IMR-90 (cell line): ENCODE data around the gene BET1. TPM values are rescaled to one million over a fixed set of nuclear protein-coding genes. Genes with fewer than 3 reads are reported as not detected.

Experiments
- ATAC-seq: fragments of 200-7000 bp; cut with Tn5 transposase; 2 replicates; pipeline ENCODE4 v1.9.1; 2020; ENCODE audit warnings: low read depth, mild to moderate bottlenecking, moderate library complexity
- BruUV-seq: library from RNA; stranded (reverse); fragments of 400-500 nt; replicated peaks from 2 replicates; lab custom pipeline; 2021; lab: Mats Ljungman, UMichigan
- CTCF ChIA-PET: fragments of 300-600 bp; formaldehyde crosslinking; extraction: SDS; loops from one replicate; lab custom pipeline; 2021; ENCODE audit warnings: antibody characterized with exemption; lab: Yijun Ruan, JAX
- POLR2A ChIA-PET: fragments of 300-600 bp; sonication (Branson Sonifier 250); formaldehyde crosslinking; loops from one replicate; lab custom pipeline; 2022; ENCODE audit warnings: antibody characterized with exemption; ENCODE audit not compliant: unreplicated experiment; lab: Charles Lee
- DNase-seq: peaks from one replicate; pipeline ENCODE4 v3.0.0; 2013
- H2AFZ ChIP-seq: replicated peaks from 2 replicates; pipeline ENCODE3; 2013; ENCODE audit warnings: low read length, mild to moderate bottlenecking; ENCODE audit not compliant: poor library complexity
- H2AK5ac ChIP-seq: 2 replicates; pipeline ENCODE4 v1.6.1; 2013; ENCODE audit warnings: low read depth, low read length, inconsistent platforms
- H2AK9ac ChIP-seq: replicated peaks from 2 replicates; pipeline ENCODE3; 2013; ENCODE audit warnings: mild to moderate bottlenecking, low read depth, low read length, moderate library complexity; ENCODE audit not compliant: poor library complexity
- H2BK120ac ChIP-seq: 2 replicates; pipeline ENCODE4 v1.6.1; 2013; ENCODE audit warnings: low read depth, low read length, inconsistent platforms
- H2BK15ac ChIP-seq: 3 replicates; pipeline ENCODE4 v1.6.1; 2013; ENCODE audit warnings: low read depth, low read length, inconsistent platforms
- H2BK20ac ChIP-seq: 2 replicates; pipeline ENCODE4 v1.6.1; 2013; ENCODE audit warnings: low read depth, mild to moderate bottlenecking, inconsistent platforms, low read length, moderate library complexity
- H2BK5ac ChIP-seq: 2 replicates; pipeline ENCODE4 v1.6.1; 2013; ENCODE audit warnings: mild to moderate bottlenecking, low read depth, low read length, inconsistent platforms; ENCODE audit not compliant: poor library complexity, severe bottlenecking
- H3K14ac ChIP-seq: replicated peaks from 2 replicates; pipeline ENCODE4 v1.6.1; 2013; ENCODE audit warnings: low read depth, low read length, inconsistent platforms
- H3K18ac ChIP-seq: 2 replicates; pipeline ENCODE4 v1.6.1; 2013; ENCODE audit warnings: low read depth, low read length, control low read depth
- H3K23ac ChIP-seq: 2 replicates; pipeline ENCODE4 v1.6.1; 2013; ENCODE audit warnings: low read depth, low read length, inconsistent platforms
- H3K27ac ChIP-seq: 2 replicates; pipeline ENCODE4 v1.5.1; 2013; ENCODE audit warnings: mild to moderate bottlenecking, control low read depth, low read length; ENCODE audit not compliant: insufficient read depth
- H3K27me3 ChIP-seq: 2 replicates; pipeline ENCODE4 v1.6.1; 2013; ENCODE audit warnings: low read length; ENCODE audit not compliant: control insufficient read depth, insufficient read depth
- H3K36me3 ChIP-seq: 2 replicates; pipeline ENCODE4 v1.6.1; 2013; ENCODE audit warnings: low read length, mixed read lengths; ENCODE audit not compliant: control insufficient read depth, insufficient read depth
- H3K4ac ChIP-seq: 2 replicates; pipeline ENCODE4 v1.6.1; 2013; ENCODE audit warnings: low read depth, low read length, inconsistent platforms
- H3K4me1 ChIP-seq: 2 replicates; pipeline ENCODE4 v1.6.1; 2013; ENCODE audit warnings: low read length, mixed read lengths; ENCODE audit not compliant: control insufficient read depth, insufficient read depth
- H3K4me2 ChIP-seq: 2 replicates; pipeline ENCODE4 v1.6.1; 2013; ENCODE audit warnings: low read depth, mild to moderate bottlenecking, control low read depth, low read length, moderate library complexity
- H3K4me3 ChIP-seq: 2 replicates; pipeline ENCODE4 v1.5.1; 2013; ENCODE audit warnings: low read depth, mild to moderate bottlenecking, control low read depth, low read length, moderate library complexity; ENCODE audit not compliant: insufficient read depth
- H3K56ac ChIP-seq: 2 replicates; pipeline ENCODE4 v1.6.1; 2013; ENCODE audit warnings: low read length, inconsistent platforms; ENCODE audit not compliant: insufficient read depth; ENCODE audit errors: extremely low read depth
- H3K79me1 ChIP-seq, 2 experiments: 2 replicates each; pipeline ENCODE4 v1.6.1; 2013; ENCODE audit warnings: low read length in 2 of 2, inconsistent platforms in 1 of 2, low read depth in 1 of 2
- H3K9ac ChIP-seq: 2 replicates; pipeline ENCODE4 v1.6.1; 2013; ENCODE audit warnings: low read depth, low read length, control low read depth
- H3K9me1 ChIP-seq: 2 replicates; pipeline ENCODE4 v1.6.1; 2013; ENCODE audit warnings: low read length, inconsistent platforms; ENCODE audit not compliant: insufficient read depth
- H3K9me3 ChIP-seq: 2 replicates; pipeline ENCODE4 v1.6.1; 2013; ENCODE audit warnings: low read length; ENCODE audit not compliant: control insufficient read depth, insufficient read depth
- H4K20me1 ChIP-seq: 2 replicates; pipeline ENCODE4 v1.6.1; 2013; ENCODE audit warnings: low read length, inconsistent platforms; ENCODE audit not compliant: insufficient read depth
- H4K5ac ChIP-seq: 2 replicates; pipeline ENCODE4 v1.6.1; 2013; ENCODE audit warnings: mild to moderate bottlenecking, low read depth, low read length, control low read depth
- H4K8ac ChIP-seq, 2 experiments: 2 replicates each; pipeline ENCODE4 v1.6.1; 2013; ENCODE audit warnings: low read depth in 2 of 2, low read length in 2 of 2, control low read depth in 1 of 2, inconsistent platforms in 1 of 2
- H4K91ac ChIP-seq: 2 replicates; pipeline ENCODE4 v1.6.1; 2013; ENCODE audit warnings: low read depth, low read length, inconsistent platforms; ENCODE audit not compliant: insufficient read depth
- CEBPB ChIP-seq: IDR thresholded peaks from 2 replicates; pipeline ENCODE4 v1.6.1; 2012; ENCODE audit warnings: low read depth, low read length, improper control_type of control experiment
- MXI1 ChIP-seq: IDR thresholded peaks from 2 replicates; pipeline ENCODE4 v1.6.1; 2012; ENCODE audit warnings: low read depth, mild to moderate bottlenecking, low read length, moderate library complexity, borderline replicate concordance
- RAD21 ChIP-seq: IDR thresholded peaks from 2 replicates; pipeline ENCODE4 v1.6.1; 2012; ENCODE audit warnings: low read length, improper control_type of control experiment
- WGBS, 2 experiments: methylation state at CpG; one replicate each; pipeline versions ENCODE4 v1.1.5 to v1.1.7; 2013; ENCODE audit warnings: missing lambda C conversion rate in 2 of 2; ENCODE audit not compliant: insufficient read length in 1 of 2; ENCODE audit errors: extremely low coverage in 2 of 2; 5-methylcytosine and 5-hydroxymethylcytosine counted together
- dilution Hi-C: fragments of 300-500 bp; cut with HindIII; formaldehyde crosslinking; loops from one replicate; pipeline ENCODE4 v1.14.3; 2018; ENCODE audit warnings: low sequenced_read_pairs; ENCODE audit not compliant: unreplicated experiment
- in situ Hi-C: fragments of 300-500 bp; cut with MboI; formaldehyde crosslinking; loops from 3 replicates; pipeline ENCODE4 v1.14.3; 2019; ENCODE audit warnings: low sequenced_read_pairs, inconsistent platforms, mixed read lengths
- intact Hi-C: fragments of 100-400 bp; cut with micrococcal nuclease; formaldehyde crosslinking; loops from 2 replicates; pipeline ENCODE4 v1.10.0; 2022
- polyA plus RNA-seq, 3 experiments: library from polyadenylated mRNA; depleted of rRNA; stranded (reverse); fragments of >200 nt; gene quantifications; 2 replicates each; pipeline ENCODE4 v1.2.3, GENCODE V29; 2012; ENCODE audit warnings: low replicate concordance in 1 of 3
- total RNA-seq: library from RNA; depleted of rRNA; stranded (reverse); fragments of >200 nt; gene quantifications from 2 replicates; pipeline ENCODE4 v1.2.3, GENCODE V29; 2012

Gene BET1
- total and polyA plus RNA-seq, 2 of the 4 experiments (the other 2 are of a cell fraction): 9.9 to 33.2 TPM

DNA sequence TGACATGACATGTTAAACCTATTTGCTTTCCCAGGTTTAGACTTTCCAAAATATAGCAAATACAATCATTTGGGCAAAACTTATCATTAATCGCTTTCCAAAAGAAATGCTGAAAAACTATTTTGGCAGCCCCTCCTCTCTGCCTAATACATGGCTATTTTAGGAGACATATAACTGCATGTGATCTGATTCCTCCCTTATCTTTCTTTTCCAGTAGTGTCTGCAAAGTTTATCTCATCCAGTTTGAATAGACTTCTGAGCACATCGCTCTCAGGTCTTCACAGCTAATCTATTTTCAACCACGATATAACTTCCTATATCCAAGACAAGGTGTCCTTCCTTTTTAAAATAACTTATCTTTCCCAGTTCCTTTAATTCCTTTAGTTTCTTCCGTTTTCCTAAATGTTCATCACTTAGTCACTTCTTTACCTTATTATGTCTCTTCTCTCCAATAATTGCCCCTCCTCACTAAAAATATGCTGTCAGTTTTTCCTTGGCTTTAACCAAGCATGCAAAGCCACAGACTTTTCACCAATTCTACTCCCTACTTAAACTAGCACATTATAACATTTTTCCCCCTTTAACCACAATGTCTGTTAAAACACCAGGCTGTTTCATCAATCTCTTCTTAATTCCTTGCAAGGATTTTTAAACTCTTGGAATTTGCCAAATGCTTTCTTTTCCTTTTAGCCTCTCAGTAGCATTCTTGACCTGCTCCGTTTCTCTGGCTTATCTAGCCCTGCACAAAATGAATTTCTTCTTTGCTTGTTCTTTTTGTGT, 58.2 kb downstream of the BET1 start:
- Histone ChIP-seq H4K8ac (peak overlapping the region; percentile 36 to 39; a peak in 3 of 4 replicates), H4K91ac (peak overlapping the region; percentile 80; the same call in 1 of the 2 replicates), H3K27me3 (no peaks in the 10 kb centered on the region), H3K4me1 (peaks cover 21% of the 10 kb centered on the region), H3K9me3 (no peaks in the 10 kb centered on the region), H3K14ac (no peak overlapping the region), H4K20me1 (no peaks in the 10 kb centered on the region), H3K9ac (0 out of 2 replicates have a peak overlapping the region, but pooled peaks have one; percentile 4), H3K23ac (no peak overlapping the region; the same call in 1 of the 2 replicates), H3K36me3 (no peaks in the 10 kb centered on the region), H2BK120ac (peak overlapping the region; percentile 97), H2BK15ac (peak overlapping the region; percentile 90; the same call in 1 of the 3 replicates), H3K56ac (no peak overlapping the region; the same call in 1 of the 2 replicates), H3K4me3 (no peak overlapping the region), H2BK5ac (peak overlapping the region; percentile 99), H2AFZ (no peak overlapping the region), H3K79me1 (no peaks in the 10 kb centered on the region), H2BK20ac (peak overlapping the region; percentile 77), H3K9me1 (peaks cover 5% of the 10 kb centered on the region), H3K27ac (no peak overlapping the region), H4K5ac (peak overlapping the region; percentile 97; the same call in 1 of the 2 replicates), H3K18ac (peak overlapping the region; percentile 97; the same call in 1 of the 2 replicates), H2AK9ac (no peak overlapping the region), H3K4ac (no peak overlapping the region; the same call in 1 of the 2 replicates), H2AK5ac (no peak overlapping the region), H3K4me2 (no peak overlapping the region)
- dilution Hi-C loops (no loop called here), in situ Hi-C loops (no loop called here), intact Hi-C loops (no loop called here)
- DNase-seq (no peak), ATAC-seq (no peak)
- BruUV-seq: no TSS peak
- 19% methylated on average over 3 of the region's 5 CpGs; no CpG with 5 or more reads in 1 of the 2 experiments for whole genome bisulfite sequencing, 2 experiments
- ChIA-PET CTCF (no interaction called here), POLR2A (no interaction called here)
- TF ChIP-seq MXI1 (no peak), RAD21 (no peak), CEBPB (no peak)
